CD14-positive monocyte (primary cell): Measurements from ENCODE around the gene GAB1. TPM values are rescaled to one million over a fixed set of nuclear protein-coding genes. Genes with fewer than 3 reads are reported as not detected.
A peak's percentile ranks its signal among the peaks of the same experiment; 100 is the strongest.

Source experiments
- DNase-seq, 3 donors: peaks; one replicate each; pipeline ENCODE4 v3.0.0-alpha.2; 2011 to 2022
- H2AFZ ChIP-seq: 2 replicates; pipeline ENCODE4 v1.6.0; 2012; ENCODE audit warnings: mild to moderate bottlenecking, low read depth, low read length, inconsistent platforms; ENCODE audit not compliant: insufficient read depth, poor library complexity, severe bottlenecking
- H3K27ac ChIP-seq, 2 donors: 1 replicate in 1 of 2; 2 replicates in 1 of 2; pipeline ENCODE4 v1.5.1; 2012 to 2013; ENCODE audit warnings: low read length in 2 of 2, control low read depth in 1 of 2, inconsistent platforms in 1 of 2, low read depth in 1 of 2, mild to moderate bottlenecking in 1 of 2
- H3K27me3 ChIP-seq, 2 donors: one replicate each; pipeline versions ENCODE4 v1.6.0 to v1.6.1; 2011 to 2013; ENCODE audit warnings: low read length in 2 of 2; ENCODE audit not compliant: control insufficient read depth in 2 of 2, insufficient read depth in 2 of 2
- H3K36me3 ChIP-seq, 2 donors: replicated peaks in 1 of 2; 1 replicate in 1 of 2; 2 replicates in 1 of 2; pipeline versions ENCODE4 v1.5.1 to v1.6.1; 2012 to 2013; ENCODE audit warnings: low read length in 2 of 2, control low read depth in 1 of 2, inconsistent platforms in 1 of 2, mild to moderate bottlenecking in 1 of 2; ENCODE audit not compliant: insufficient read depth in 2 of 2, control insufficient read depth in 1 of 2
- H3K4me1 ChIP-seq, 2 donors: 1 replicate in 1 of 2; 2 replicates in 1 of 2; pipeline versions ENCODE4 v1.5.1 to v1.6.1; 2012 to 2013; ENCODE audit warnings: low read length in 2 of 2, control low read depth in 1 of 2, inconsistent platforms in 1 of 2, mild to moderate bottlenecking in 1 of 2, moderate library complexity in 1 of 2; ENCODE audit not compliant: insufficient read depth in 2 of 2, control insufficient read depth in 1 of 2
- H3K4me2 ChIP-seq: replicated peaks from 2 replicates; pipeline ENCODE3; 2012; ENCODE audit warnings: low read length, moderate library complexity, mild to moderate bottlenecking; ENCODE audit not compliant: poor library complexity, severe bottlenecking; ENCODE audit errors: extremely low read depth
- H3K4me3 ChIP-seq, 3 experiments: fragments of 200-600 bp in 1 of 3; sonication (generic) in 1 of 3; replicated peaks in 1 of 3; 1 replicate in 2 of 3; 2 replicates in 1 of 3; pipeline ENCODE4 v1.5.1; 2011 to 2013; ENCODE audit warnings: low read length in 3 of 3, mild to moderate bottlenecking in 3 of 3, control low read depth in 2 of 3, low read depth in 2 of 3, inconsistent platforms in 1 of 3, moderate library complexity in 1 of 3
- H3K79me2 ChIP-seq: 2 replicates; pipeline ENCODE4 v1.6.0; 2012; ENCODE audit warnings: mild to moderate bottlenecking, control low read depth, inconsistent platforms, low read length, moderate library complexity; ENCODE audit not compliant: insufficient read depth
- H3K9ac ChIP-seq: 2 replicates; pipeline ENCODE4 v1.6.0; 2017; ENCODE audit warnings: low read length, mild to moderate bottlenecking; ENCODE audit not compliant: insufficient read depth, poor library complexity, severe bottlenecking
- H3K9me3 ChIP-seq, 2 donors: replicated peaks in 1 of 2; 1 replicate in 1 of 2; 2 replicates in 1 of 2; pipeline versions ENCODE4 v1.5.1 to v1.6.1; 2012 to 2013; ENCODE audit warnings: low read length in 2 of 2, control low read depth in 1 of 2; ENCODE audit not compliant: control insufficient read depth in 1 of 2, insufficient read depth in 1 of 2
- H4K20me1 ChIP-seq: 2 replicates; pipeline ENCODE4 v1.6.0; 2012; ENCODE audit warnings: mild to moderate bottlenecking, low read length, control low read depth, moderate library complexity; ENCODE audit not compliant: insufficient read depth
- H3K27ac Mint-ChIP-seq, 7 donors: one replicate each; pipeline ENCODE4 v1.8.0; 2020; ENCODE audit warnings: mild to moderate bottlenecking in 7 of 7, mixed read lengths in 7 of 7, moderate library complexity in 6 of 7, inconsistent platforms in 2 of 7
- H3K27me3 Mint-ChIP-seq, 3 donors: one replicate each; pipeline ENCODE4 v1.8.0; 2021 to 2022; ENCODE audit warnings: low read depth in 3 of 3, mild to moderate bottlenecking in 3 of 3, mixed read lengths in 3 of 3, moderate library complexity in 3 of 3, inconsistent platforms in 1 of 3
- H3K36me3 Mint-ChIP-seq, 2 donors: one replicate each; pipeline ENCODE4 v1.8.0; 2020; ENCODE audit warnings: mixed read lengths in 2 of 2, inconsistent platforms in 1 of 2, mild to moderate bottlenecking in 1 of 2
- H3K4me1 Mint-ChIP-seq: one replicate; pipeline ENCODE4 v1.8.0; 2020; ENCODE audit warnings: mild to moderate bottlenecking, mixed read lengths
- H3K4me3 Mint-ChIP-seq, 2 donors: one replicate each; pipeline ENCODE4 v1.8.0; 2020; ENCODE audit warnings: mild to moderate bottlenecking in 2 of 2, mixed read lengths in 2 of 2, moderate library complexity in 1 of 2
- H3K9me3 Mint-ChIP-seq, 7 donors: one replicate each; pipeline ENCODE4 v1.8.0; 2020 to 2022; ENCODE audit warnings: mixed read lengths in 7 of 7, mild to moderate bottlenecking in 6 of 7, moderate library complexity in 6 of 7, inconsistent platforms in 2 of 7
- WGBS: methylation state at CpG from one replicate; pipeline ENCODE4 v1.1.5; 2013; ENCODE audit warnings: missing lambda C conversion rate; ENCODE audit not compliant: insufficient coverage; 5-methylcytosine and 5-hydroxymethylcytosine counted together
- intact Hi-C, 2 donors: fragments of 100-400 bp; cut with micrococcal nuclease; formaldehyde crosslinking; loops; one replicate each; pipeline versions ENCODE4 v1.15.0 to v1.15.1; 2023
- polyA plus RNA-seq, 3 donors: library from polyadenylated mRNA; depleted of rRNA in 1 of 3; unstranded in 2 of 3; stranded (reverse) in 1 of 3; fragments of 300-500 nt in 2 of 3; fragments of >200 nt in 1 of 3; fragmentation: Illumina TruSeq in 2 of 3; gene quantifications; 1 replicate in 2 of 3; 2 replicates in 1 of 3; pipeline ENCODE4 v1.2.3, GENCODE V29; 2012 to 2021
- TF ChIP-seq, protein P1 (sequence below): fragments of 200-600 bp; IDR thresholded peaks from one replicate; pipeline ENCODE4 v1.8.0; 2022; ENCODE audit warnings: antibody characterized with exemption, mild to moderate bottlenecking

The GAB1 gene
- polyA plus RNA-seq, 3 donors: 0.55 to 7.3 (median 0.69) TPM

- no peak overlapping the region for H3K4me3 ChIP-seq
- H3K27me3 Mint-ChIP-seq: peaks cover 1 to 6% (median 2%) of the 10 kb centered on the region in 3 donors
- H3K27me3 ChIP-seq: no peaks in the 10 kb centered on the region
- H3K36me3 Mint-ChIP-seq: no peaks in the 10 kb centered on the region
- no peak overlapping the region for H3K9ac ChIP-seq
- H3K27ac ChIP-seq: no peak overlapping the region
- no peaks in the 10 kb centered on the region for H3K4me1 Mint-ChIP-seq
- intact Hi-C loops: no loop called here
- H4K20me1 ChIP-seq: no peaks in the 10 kb centered on the region
- TF ChIP-seq, protein P1, sequence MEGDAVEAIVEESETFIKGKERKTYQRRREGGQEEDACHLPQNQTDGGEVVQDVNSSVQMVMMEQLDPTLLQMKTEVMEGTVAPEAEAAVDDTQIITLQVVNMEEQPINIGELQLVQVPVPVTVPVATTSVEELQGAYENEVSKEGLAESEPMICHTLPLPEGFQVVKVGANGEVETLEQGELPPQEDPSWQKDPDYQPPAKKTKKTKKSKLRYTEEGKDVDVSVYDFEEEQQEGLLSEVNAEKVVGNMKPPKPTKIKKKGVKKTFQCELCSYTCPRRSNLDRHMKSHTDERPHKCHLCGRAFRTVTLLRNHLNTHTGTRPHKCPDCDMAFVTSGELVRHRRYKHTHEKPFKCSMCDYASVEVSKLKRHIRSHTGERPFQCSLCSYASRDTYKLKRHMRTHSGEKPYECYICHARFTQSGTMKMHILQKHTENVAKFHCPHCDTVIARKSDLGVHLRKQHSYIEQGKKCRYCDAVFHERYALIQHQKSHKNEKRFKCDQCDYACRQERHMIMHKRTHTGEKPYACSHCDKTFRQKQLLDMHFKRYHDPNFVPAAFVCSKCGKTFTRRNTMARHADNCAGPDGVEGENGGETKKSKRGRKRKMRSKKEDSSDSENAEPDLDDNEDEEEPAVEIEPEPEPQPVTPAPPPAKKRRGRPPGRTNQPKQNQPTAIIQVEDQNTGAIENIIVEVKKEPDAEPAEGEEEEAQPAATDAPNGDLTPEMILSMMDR: no peak
- H3K9me3 Mint-ChIP-seq: no peaks in the 10 kb centered on the region
- no peaks in the 10 kb centered on the region for H3K79me2 ChIP-seq
- H3K9me3 ChIP-seq: no peaks in the 10 kb centered on the region
- DNase-seq: no peak
- no peaks in the 10 kb centered on the region for H3K36me3 ChIP-seq
- H3K27ac Mint-ChIP-seq: no peak overlapping the region
- H3K4me1 ChIP-seq: no peaks in the 10 kb centered on the region
- WGBS: 93% methylated on average over 2 of the region's 3 CpGs
- no peak overlapping the region for H3K4me2 ChIP-seq
- no peak overlapping the region for H3K4me3 Mint-ChIP-seq
- H2AFZ ChIP-seq: no peak overlapping the region
Measured at GRCh38 chr4:143481361-143481760, 144.7 kb downstream of the GAB1 start.

- TF ChIP-seq, protein P1: peak; percentile 60
- no peak overlapping the region for H3K4me3 Mint-ChIP-seq
- peaks cover 1 to 6% (median 2%) of the 10 kb centered on the region in 3 donors for H3K27me3 Mint-ChIP-seq
- Histone ChIP-seq H2AFZ (no peak overlapping the region), H3K4me2 (no peak overlapping the region), H3K9me3 (no peaks in the 10 kb centered on the region), H3K27me3 (no peaks in the 10 kb centered on the region), H3K4me1 (no peaks in the 10 kb centered on the region), H3K79me2 (no peaks in the 10 kb centered on the region), H4K20me1 (no peaks in the 10 kb centered on the region), H3K36me3 (no peaks in the 10 kb centered on the region), H3K4me3 (no peak overlapping the region), H3K27ac (no peak overlapping the region), H3K9ac (no peak overlapping the region)
- no CpG with 5 or more reads among the region's 1 CpG for WGBS
- no peak overlapping the region for H3K27ac Mint-ChIP-seq
- H3K9me3 Mint-ChIP-seq: no peaks in the 10 kb centered on the region
- no peaks in the 10 kb centered on the region for H3K36me3 Mint-ChIP-seq
- intact Hi-C loops: no loop called here
- peak in 2 of 3 donors; percentile 2 to 8 for DNase-seq
- no peaks in the 10 kb centered on the region for H3K4me1 Mint-ChIP-seq
Measured at GRCh38 chr4:143482840-143483239, 146.2 kb downstream of the GAB1 start.
